ENCODE results near the gene ZMAT3.

DNA sequence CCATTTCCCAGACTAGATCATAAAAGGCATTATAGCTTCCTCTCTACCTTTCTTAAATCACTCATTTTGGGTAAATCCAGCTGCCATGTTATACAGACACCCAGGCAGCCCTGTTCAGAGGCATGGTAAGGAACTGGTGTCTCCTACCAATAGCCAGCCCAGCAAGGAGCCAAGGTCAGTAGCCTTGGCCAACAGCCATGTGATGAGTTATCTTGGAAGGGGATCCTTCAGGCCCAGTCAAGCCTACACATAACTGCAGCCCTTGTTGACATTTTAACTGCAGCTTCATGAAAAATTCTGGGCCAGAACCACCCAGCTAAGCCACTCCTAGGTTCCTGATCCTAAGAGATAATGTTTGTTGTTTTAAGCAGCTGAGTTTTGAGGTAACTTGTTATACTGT, 29.0 kb upstream of the ZMAT3 start:
- TF ChIP-seq, protein P1, sequence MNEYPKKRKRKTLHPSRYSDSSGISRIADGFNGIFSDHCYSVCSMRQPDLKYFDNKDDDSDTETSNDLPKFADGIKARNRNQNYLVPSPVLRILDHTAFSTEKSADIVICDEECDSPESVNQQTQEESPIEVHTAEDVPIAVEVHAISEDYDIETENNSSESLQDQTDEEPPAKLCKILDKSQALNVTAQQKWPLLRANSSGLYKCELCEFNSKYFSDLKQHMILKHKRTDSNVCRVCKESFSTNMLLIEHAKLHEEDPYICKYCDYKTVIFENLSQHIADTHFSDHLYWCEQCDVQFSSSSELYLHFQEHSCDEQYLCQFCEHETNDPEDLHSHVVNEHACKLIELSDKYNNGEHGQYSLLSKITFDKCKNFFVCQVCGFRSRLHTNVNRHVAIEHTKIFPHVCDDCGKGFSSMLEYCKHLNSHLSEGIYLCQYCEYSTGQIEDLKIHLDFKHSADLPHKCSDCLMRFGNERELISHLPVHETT (tag by site-specific recombination; IDR thresholded peaks at IDR 0.05), result no peak
- TF ChIP-seq HOXA7 (CRISPR knock-in tag; IDR thresholded peaks at IDR 0.05; ENCODE audit: borderline replicate concordance) (no peak), MEIS1 (CRISPR knock-in tag; IDR thresholded peaks at IDR 0.05; ENCODE audit: borderline replicate concordance) (no peak), ZNF76 (tag by site-specific recombination; IDR thresholded peaks at IDR 0.05; ENCODE audit: borderline replicate concordance, low read depth) (no peak), PRDM1 (tag by site-specific recombination; IDR thresholded peaks at IDR 0.05) (no peak), ZBTB1 (tag by site-specific recombination; IDR thresholded peaks at IDR 0.05) (no peak)
- TF ChIP-seq, protein P2, sequence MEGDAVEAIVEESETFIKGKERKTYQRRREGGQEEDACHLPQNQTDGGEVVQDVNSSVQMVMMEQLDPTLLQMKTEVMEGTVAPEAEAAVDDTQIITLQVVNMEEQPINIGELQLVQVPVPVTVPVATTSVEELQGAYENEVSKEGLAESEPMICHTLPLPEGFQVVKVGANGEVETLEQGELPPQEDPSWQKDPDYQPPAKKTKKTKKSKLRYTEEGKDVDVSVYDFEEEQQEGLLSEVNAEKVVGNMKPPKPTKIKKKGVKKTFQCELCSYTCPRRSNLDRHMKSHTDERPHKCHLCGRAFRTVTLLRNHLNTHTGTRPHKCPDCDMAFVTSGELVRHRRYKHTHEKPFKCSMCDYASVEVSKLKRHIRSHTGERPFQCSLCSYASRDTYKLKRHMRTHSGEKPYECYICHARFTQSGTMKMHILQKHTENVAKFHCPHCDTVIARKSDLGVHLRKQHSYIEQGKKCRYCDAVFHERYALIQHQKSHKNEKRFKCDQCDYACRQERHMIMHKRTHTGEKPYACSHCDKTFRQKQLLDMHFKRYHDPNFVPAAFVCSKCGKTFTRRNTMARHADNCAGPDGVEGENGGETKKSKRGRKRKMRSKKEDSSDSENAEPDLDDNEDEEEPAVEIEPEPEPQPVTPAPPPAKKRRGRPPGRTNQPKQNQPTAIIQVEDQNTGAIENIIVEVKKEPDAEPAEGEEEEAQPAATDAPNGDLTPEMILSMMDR (tag by site-specific recombination; IDR thresholded peaks at IDR 0.05), result no peak

Data from HEK293 (cell line).